GM18520 (cell line): Measurements from ENCODE around the gene KRTAP12-2.
"Not testable (repeated sequence)": the region's sequence is repeated elsewhere in the genome, so short reads cannot be mapped to it uniquely, and the experiment has no call there.

Source experiments
- ATAC-seq: cut with Tn5 transposase; IDR thresholded peaks from one replicate; pipeline ENCODE4 v1.9.1; 2021; ENCODE audit not compliant: unreplicated experiment

The KRTAP12-2 gene

DNA sequence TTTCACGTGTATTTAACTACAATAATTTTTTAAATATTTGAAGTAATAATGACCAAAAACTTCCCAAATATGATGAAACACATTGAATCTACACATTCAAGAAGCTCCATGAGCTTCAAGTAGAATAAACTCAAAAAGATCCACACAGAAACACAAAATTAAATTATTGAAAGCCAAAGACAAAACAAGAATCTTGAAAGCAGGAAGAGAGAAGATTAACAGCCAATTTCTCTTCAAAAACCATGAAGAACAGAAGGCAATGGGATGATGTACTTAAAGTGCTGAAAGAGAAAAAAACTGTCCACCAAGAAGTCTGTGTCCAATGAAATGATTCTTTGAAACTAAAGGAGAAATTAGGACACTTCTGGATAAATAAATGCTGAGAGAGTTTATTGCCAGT is 34.7 kb downstream of the KRTAP12-2 start:
- ATAC-seq: no peak

GRCh38 chr21:44630440-44630839 is 36.3 kb downstream of the KRTAP12-2 start:
- no peak for ATAC-seq

DNA sequence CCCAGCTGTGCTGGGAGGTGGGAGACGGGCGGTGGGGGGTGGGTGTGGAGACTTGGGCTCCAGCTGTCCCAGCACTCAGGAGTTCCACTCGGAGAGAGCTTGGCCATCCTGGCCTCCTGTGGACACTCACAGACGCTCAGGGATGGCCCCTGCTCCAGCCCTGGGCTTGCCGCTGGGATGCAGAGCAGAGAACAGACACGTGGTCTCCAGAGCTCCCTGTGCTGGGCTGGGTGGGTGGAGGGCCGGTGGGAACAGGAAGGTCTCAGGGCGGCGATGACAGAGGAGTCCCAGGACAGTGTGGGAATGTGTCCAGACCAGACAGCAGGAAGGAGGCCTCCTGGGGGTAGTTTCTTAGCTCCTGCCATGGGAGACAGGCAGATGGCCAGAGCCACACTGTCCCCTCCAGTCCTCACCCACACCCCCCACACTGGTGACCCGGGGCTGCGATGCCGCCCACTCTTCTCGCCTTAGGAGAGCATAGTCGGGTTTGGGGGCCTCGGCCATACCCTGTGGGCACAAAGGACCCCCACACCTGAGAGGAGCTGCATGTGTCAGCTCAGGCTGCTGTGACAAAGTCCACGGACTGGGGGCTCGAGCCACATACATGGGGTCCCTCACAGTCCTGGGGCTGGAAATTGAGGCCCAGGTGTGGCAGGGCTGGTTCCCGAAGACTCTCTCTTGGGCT is 37.9 kb downstream of the KRTAP12-2 start:
- ATAC-seq: no peak

- not testable (repeated sequence) for ATAC-seq
Measured at GRCh38 chr21:44627831-44628233, 38.9 kb downstream of the KRTAP12-2 start.

DNA sequence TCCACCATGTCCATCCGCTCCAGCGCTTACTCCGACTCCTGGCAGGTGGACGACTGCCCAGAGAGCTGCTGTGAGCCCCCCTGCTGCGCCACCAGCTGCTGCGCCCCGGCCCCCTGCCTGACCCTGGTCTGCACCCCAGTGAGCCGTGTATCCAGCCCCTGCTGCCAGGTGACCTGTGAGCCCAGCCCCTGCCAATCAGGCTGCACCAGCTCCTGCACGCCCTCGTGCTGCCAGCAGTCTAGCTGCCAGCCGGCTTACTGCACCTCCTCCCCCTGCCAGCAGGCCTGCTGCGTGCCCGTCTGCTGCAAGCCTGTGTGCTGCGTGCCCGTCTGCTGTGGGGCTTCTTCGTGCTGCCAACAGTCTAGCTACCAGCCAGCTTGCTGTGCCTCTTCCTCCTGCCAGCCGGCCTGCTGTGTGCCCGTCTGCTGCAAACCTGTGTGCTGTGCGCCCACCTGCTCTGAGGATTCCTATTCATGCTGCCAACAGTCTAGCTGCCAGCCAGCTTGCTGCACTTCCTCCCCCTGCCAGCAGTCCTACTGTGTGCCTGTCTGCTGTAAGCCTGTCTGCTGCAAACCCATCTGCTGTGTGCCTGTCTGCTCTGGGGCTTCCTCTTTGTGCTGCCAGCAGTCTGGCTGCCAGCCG is 39.4 kb downstream of the KRTAP12-2 start:
- ATAC-seq: not testable (repeated sequence)

- no peak for ATAC-seq
Measured at GRCh38 chr21:44626673-44627143, 40.0 kb downstream of the KRTAP12-2 start, which contains the start of gene KRTAP10-9. KRTAP10-9 (plus strand) TSS chr21:44627093; CDS start chr21:44627172, 79 bp downstream.

GRCh38 chr21:44626262-44626661 is 40.5 kb downstream of the KRTAP12-2 start:
- no peak for ATAC-seq

DNA sequence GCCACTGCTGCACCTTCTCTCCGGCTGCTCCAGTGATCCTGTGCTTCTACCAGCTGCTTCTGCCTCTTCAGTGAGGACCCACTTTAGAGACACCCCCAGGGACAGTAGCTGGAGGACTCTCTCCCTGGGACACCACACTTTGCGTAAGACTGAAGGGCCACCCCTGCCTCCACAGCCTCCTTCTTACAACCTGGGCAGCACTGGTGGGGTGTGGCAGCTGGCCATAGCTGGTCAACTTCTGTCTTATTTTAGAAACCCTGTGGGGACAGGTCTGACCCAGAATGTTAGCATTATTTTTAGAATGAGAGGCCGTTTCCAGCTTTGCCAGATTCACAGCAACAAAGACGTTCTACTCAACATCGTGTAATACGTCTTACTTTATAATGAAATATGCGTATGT is 41.0 kb downstream of the KRTAP12-2 start:
- no peak for ATAC-seq

GRCh38 chr21:44623575-44623974 is 43.2 kb downstream of the KRTAP12-2 start:
- ATAC-seq: no peak

DNA sequence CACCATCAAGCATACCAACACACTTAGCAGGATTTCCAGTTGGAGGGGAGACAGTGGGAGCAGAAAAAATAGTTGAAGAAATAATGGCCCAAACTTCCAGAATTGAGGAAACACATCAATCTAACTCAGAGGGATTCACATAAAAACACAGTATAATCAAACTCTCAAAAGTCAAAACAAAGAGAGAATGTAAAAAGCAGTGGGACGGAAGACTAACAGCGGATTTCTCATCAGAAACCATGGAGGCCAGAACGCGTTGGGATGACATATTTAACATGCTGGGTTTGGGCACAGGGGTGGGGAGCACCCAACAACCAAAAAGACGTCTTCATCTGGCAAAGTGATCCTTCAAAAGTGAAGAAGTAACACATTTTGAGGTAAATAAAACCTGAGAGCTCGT is 46.8 kb downstream of the KRTAP12-2 start:
- ATAC-seq: no peak

GRCh38 chr21:44618909-44619308 is 47.8 kb downstream of the KRTAP12-2 start:
- no peak for ATAC-seq

GRCh38 chr21:44618504-44618903 is 48.2 kb downstream of the KRTAP12-2 start:
- no peak for ATAC-seq

DNA sequence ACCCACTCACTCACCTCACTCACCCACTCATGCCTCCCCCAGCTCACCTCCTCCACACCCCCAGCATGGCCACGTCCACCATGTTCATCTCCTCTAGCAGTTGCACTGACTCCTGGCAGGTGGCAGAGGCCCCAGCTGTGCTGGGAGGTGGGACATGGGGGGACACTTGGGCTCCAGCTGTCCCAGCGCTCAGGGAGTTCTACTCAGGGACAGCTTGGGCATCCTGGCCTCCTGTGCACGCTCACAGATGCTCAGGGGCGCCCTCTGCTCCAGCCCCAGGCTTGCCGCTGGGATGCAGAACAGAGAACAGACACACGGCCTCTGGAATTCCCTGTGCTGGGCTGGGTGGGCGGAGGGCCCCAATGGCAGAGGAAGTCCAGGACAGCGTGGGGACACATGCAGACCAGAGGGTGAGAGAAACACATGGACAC is 49.6 kb downstream of the KRTAP12-2 start:
- ATAC-seq: no peak

DNA sequence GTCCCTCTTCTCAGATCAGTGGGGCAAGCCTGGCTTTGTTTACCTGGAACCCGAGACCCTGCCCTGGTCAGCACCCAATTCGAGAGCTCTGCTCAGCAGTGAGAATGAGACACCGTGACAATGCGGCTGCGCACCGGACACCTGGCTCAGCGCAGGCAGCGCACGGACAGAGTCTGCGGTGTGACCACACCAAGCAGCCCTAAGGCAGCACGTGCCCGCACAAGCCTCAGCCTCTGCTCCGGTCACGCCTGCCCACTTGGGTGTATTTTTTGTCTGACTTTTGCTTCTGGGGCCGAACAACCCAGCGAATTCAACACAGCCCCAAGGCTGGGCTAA is 50.2 kb downstream of the KRTAP12-2 start:
- ATAC-seq: no peak
